Globus pallidus (tissue), 1 donor: Measurements from ENCODE around the gene STMN1.

Experiments
- DNase-seq: peaks from one replicate; pipeline ENCODE4 v3.0.0-alpha.2; 2015; ENCODE audit warnings: low spot score

The STMN1 gene

GRCh38 chr1:25869909-25870606 lies 36.2 kb downstream of the STMN1 start:
- DNase-seq = no peak

- DNase-seq = no peak
These were observed 38.8 kb downstream of the STMN1 start for GRCh38 chr1:25867210-25867991.

GRCh38 chr1:25866288-25866687 lies 39.9 kb downstream of the STMN1 start:
- no peak for DNase-seq

GRCh38 chr1:25864434-25864833 lies 41.8 kb downstream of the STMN1 start:
- no peak for DNase-seq

- no peak for DNase-seq
These were observed 42.5 kb downstream of the STMN1 start for GRCh38 chr1:25863486-25864262.

GRCh38 chr1:25862785-25863485 lies 43.3 kb downstream of the STMN1 start:
- no peak for DNase-seq

- no peak for DNase-seq
These were observed 44.6 kb downstream of the STMN1 start for GRCh38 chr1:25861316-25862286.

- DNase-seq = peak; percentile 65
These were observed 47.1 kb downstream of the STMN1 start, which contains the start of gene AUNIP for GRCh38 chr1:25858906-25859789. Gene AUNIP (minus strand): TSS chr1:25859457. CDS start chr1:25859357, 100 bp downstream.

GRCh38 chr1:25858494-25858893 lies 47.7 kb downstream of the STMN1 start:
- DNase-seq = no peak

GRCh38 chr1:25856856-25857255 lies 49.4 kb downstream of the STMN1 start:
- no peak for DNase-seq

- no peak for DNase-seq
These were observed 51.7 kb downstream of the STMN1 start for GRCh38 chr1:25854554-25854953.
